GM18519 (cell line): ENCODE data around the gene PEX5L.
"Not testable (repeated sequence)": the region's sequence is repeated elsewhere in the genome, so short reads cannot be mapped to it uniquely, and the experiment has no call there.

Experiments used
- ATAC-seq: cut with Tn5 transposase; IDR thresholded peaks from one replicate; pipeline ENCODE4 v1.9.1; 2021; ENCODE audit warnings: mild to moderate bottlenecking, moderate library complexity; ENCODE audit not compliant: unreplicated experiment, low FRiP score

PEX5L gene

DNA sequence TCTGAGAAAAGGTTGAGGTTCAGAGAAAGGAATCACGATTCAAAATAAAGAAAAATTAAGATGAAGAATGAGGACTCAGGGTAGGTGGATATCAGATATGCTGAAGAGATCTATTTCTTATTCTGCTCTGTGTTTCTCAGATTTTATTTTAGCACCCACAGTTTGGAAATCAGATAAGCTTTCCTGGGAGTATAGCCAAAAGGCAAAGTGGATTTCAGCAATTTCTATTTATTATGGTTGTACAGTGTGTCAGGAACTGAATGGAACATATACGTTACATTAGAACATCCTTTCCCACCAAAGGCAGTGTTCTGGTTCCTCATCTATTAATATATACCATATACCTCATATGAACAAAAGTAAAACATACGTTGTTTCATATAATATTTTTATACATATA, 18.9 kb downstream of the PEX5L start:
- ATAC-seq, result no peak

GRCh38 chr3:180011927-180012326, 24.8 kb downstream of the PEX5L start:
- no peak for ATAC-seq

- ATAC-seq, result not testable (repeated sequence)
Observed at GRCh38 chr3:180008318-180008717, 28.4 kb downstream of the PEX5L start.

DNA sequence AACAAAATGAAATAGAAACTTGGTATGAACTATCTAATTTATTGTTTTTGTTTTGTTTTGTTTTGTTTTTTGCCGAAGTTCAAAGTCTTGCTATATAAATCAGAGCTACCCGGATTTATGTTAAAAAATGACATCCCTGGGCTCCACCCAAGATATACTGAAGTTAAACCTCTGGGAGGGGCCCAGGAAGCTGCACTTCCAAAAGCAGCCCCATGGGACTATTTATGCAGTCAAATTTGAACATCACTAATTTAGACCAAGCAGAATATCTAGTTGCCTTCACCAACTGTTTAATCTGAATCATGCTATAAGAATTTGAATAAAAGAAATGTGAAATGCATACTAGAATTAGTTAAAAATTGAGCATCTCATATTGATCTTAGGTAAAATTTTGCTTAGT, 32.2 kb downstream of the PEX5L start:
- no peak for ATAC-seq

DNA sequence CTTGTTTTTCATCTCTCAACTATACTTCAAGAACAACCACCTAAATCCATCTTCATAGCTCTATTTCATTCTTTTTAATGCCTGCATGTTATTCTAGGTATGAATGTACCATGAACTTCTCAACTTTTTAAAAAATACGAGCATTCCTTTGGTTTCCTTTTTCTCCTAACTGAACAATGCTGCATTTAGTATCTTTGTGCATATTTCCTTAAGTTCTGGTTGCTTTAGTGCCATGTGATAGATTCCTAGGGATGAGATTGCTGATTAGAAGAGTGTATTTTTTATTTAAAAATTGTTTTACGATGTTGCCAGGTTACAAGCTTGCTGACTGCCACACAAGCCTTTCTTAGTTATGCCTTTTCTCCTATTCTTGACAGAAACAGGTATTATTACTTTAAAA, 34.7 kb downstream of the PEX5L start:
- ATAC-seq, result no peak

DNA sequence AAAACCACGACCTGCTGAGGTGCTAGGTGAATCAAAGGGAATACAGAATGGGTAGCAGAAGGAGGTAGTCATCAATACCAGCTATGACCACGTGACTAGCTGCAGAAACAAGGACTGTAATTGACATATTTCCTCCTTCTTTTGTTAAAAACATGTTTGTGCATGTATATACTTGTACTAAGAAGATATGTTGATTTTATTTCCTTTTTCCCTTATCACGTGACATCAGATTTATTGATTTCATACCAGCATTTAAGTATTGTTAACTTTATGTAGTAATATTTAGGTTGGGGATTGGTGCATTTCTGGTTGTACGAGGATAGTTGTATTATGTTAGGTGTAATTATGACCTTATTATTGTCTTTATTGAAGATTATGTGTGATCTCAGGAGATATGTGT, 36.2 kb downstream of the PEX5L start:
- ATAC-seq, result no peak

DNA sequence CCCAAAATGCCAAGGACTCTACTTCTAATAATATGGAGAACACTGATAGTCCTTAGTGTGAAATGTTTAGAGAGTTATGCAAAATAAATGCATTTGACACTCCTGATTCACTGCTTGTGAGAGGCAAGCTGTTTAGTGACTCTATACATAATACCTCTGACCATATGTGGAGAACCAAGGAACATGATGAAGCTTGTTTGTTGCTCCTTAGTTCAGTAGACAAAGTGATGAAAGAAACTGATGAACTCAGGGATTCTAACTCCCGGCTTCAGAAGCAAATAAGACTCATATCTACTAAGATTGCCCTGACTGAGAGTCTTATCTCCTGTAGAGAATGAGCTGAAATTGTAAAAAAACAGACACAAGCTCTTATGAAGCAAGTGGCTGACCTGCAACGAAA, 41.3 kb downstream of the PEX5L start:
- ATAC-seq, result no peak

- no peak for ATAC-seq
Observed at GRCh38 chr3:179991883-179992282, 44.9 kb downstream of the PEX5L start.

DNA sequence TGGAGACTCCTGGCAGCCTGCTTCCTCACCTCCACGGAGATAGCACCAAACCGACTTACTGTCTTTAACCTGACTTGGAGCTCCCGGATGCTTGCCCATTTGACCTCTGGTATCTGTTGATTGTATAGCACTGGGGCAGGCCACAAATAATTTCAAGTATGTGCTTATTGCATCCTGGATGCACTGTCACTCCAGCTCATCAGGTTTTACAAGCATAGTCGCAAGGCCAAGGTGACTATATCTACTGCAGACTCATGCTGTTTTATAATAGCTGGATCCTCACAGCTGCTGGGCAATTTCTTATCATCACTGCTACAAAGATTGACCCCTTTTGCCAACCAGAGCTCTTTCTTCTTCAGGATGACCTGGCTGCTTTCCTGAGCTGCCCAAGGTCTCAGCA, 45.6 kb downstream of the PEX5L start:
- ATAC-seq, result no peak

DNA sequence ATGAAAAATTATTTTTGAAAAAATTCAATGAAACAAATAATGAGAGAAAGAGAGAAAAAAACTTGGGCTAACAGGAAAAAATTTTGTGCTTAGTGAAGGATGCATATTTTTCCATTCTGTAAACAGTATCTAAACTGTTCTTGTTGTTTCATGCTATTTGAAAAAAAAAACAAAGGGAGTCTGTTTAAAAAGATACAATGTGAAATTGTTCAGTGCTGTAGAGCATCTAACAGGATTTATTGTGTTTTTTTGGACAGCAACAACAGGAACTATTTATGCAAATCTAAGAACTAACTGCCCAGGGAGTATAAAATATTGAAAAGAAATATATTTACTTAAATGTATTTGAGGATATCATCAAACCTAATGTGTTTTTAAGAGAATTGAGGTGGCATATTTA, 55.1 kb downstream of the PEX5L start:
- no peak for ATAC-seq

- ATAC-seq, result no peak
Observed at GRCh38 chr3:179977356-179977755, 59.4 kb downstream of the PEX5L start.

- ATAC-seq, result no peak
Observed at GRCh38 chr3:179973931-179974361, 62.8 kb downstream of the PEX5L start.

DNA sequence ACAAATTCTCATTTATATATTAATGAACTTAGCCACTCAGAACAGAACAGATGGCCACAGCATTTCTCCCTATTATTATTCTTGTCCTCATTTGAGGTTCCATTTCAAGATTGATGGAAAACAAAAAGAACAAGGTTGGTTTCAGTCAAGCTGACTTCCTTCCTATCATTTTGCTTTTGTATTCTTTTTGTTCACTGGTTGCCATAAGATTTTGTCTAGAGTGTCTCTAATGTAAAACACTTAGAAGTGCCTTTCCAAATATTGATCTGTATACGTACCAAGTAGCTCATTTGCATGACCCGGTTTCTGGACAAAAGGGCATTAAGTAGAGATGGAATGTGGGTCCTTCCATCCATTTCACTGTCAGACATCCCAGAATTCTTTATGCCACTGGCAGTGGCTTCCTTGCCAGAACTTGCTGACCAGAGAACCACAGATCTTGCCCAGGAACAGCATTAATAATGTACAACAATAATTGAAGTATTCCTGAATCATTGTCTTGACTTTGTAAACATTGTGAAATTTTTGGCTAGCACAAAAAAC, 63.8 kb downstream of the PEX5L start:
- no peak for ATAC-seq

GRCh38 chr3:179971280-179971679, 65.5 kb downstream of the PEX5L start:
- ATAC-seq, result no peak

GRCh38 chr3:179970746-179971145, 66.0 kb downstream of the PEX5L start:
- no peak for ATAC-seq

DNA sequence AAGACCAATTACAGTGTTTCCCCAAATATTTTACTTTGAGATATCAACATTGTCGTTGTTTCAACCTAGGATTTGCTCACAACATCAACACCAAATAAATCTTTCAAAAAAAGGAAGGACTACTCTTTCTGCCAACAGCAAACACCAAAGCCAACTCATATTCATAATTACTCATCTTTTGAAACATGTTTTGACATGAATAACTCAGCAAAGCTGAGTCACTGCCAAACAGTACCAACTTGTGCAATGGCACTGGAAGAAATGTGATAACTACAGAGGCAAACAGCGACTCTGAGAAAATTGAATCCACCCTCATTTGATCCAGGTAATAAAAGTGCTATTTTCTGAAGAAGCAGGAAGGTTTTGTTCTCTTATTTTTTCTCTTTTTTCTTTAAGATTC, 67.2 kb downstream of the PEX5L start:
- ATAC-seq, result peak; percentile 41

GRCh38 chr3:179967622-179968021, 69.1 kb downstream of the PEX5L start:
- ATAC-seq, result no peak

- ATAC-seq, result no peak
Observed at GRCh38 chr3:179964890-179965289, 71.8 kb downstream of the PEX5L start.

DNA sequence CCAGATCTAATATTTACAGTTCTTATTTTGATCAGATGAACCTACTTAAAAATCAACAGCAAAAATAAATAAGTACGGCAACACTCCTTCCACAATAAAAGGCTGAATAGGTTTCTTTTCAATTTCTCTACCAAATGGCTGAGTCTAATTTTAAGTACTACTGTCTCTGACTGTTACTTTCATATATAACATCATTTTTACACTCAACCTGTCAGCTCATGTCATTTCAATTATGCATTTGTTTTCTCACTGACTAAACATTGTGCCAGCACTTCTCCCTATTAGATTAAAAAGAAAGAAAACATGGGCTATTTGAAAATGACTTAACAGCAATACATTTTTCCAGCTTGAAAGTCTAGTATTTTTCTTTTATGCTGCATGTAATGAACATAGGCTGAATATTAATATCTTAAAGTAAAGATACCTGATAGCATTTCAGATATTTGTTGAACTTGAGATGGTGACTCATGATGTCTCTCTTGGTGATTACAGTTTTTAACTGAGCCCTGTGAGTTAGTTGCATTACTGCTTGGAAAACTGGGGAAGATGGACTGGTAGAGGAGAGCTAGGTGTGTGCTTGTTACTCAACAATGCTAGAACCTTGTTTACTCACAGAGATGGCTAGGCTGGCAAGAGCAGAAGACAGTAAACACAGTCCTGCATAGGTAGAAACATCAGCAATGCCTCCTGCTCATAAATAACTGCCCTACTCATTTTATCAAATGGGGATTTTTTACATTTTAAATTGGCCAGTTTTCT, 73.9 kb downstream of the PEX5L start:
- no peak for ATAC-seq

DNA sequence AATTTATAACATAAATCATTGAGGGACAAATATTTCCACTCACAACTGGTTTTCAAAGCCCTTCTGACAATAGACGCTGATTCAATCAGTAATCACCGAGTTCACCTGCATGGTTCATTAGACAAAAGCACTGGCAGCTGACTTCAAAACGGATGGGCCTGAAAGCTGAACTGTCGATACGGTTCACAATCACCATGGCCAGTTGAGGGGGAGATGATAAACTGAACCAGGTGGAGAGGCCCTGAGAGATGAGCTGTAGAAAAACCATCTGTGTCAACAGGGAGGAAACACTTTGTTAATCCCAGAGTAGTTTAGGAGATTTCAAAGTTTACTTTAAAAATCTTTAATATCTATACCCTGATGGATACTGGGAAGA, 75.0 kb downstream of the PEX5L start:
- peak; percentile 76 for ATAC-seq

DNA sequence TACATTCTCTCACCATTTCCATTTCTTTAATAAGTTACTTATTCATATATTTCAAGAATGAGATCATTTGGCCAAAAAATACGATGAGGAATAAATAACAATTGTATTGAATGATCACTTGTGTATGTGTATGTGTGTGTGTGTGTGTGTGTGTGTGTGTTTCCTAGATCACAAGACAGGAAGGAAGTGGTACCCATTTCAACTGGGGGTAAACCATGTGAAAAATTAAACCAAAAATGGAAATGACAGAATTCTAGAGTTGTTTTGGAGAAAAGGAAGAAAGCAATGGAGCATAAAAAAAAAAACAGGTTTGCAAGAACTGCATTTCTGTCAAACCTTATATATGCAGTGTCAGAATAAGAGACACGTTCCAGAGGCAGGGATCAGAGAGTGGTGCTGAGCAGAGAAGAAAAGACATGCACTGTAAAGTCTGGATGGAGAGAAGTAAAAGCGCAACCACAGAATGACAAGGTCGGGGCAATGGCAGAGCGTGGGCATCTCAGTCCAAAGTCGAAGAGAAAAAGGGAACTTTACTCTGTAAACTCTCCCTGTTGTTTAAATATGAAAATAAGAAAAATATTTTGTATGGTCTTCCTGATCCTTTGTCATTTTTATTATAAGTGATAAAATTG, 75.5 kb downstream of the PEX5L start:
- ATAC-seq, result peak; percentile 20

DNA sequence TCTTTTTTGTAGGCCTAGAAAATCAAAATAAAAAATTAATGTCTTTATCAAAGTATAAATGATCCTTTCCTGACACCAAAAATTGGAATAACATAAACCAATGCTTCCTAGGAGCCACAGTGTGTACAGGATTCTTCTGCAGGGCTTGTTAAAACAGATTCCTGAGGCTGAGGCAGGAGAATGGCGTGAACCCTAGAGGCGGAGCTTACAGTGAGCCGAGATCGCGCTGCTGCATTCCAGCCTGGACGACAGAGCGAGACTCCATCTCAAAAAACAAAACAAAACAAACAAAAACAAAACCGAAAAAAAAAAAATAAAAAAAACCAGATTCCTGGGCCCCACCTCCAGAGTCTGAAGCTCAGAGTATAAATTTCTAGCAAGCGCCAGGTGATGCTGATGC, 78.0 kb downstream of the PEX5L start:
- no peak for ATAC-seq
